Measurements from ENCODE around the gene LSG1.

Gene LSG1

DNA sequence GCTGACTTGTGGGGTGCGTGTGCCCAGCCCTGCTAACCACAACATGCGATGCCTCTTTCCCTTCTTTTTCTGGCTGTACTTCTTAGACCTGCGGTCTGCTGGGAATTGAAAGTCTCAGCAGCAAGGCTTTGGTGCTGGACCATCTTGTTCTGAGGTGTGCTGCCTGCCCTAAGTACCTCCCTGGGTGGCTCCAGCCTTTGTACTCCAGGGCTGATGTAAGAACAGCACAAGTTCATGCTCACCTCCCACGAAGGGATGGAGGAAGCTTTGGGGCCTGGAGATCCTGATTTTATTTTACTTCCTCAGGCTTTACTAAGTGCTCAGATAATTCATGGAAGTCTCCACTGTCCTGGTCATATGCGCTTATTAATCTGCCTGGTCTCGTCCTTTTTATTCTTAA, 42.6 kb upstream of the LSG1 start:
- no peak for TF ChIP-seq ZBTB7A (IDR thresholded peaks at IDR 0.05; ENCODE audit: low read depth)
- no peak for TF ChIP-seq TAF1 (IDR thresholded peaks at IDR 0.05; ENCODE audit: low read depth)
- no peak for TF ChIP-seq FOXM1 (IDR thresholded peaks at IDR 0.05; ENCODE audit: borderline replicate concordance, low read depth)

DNA sequence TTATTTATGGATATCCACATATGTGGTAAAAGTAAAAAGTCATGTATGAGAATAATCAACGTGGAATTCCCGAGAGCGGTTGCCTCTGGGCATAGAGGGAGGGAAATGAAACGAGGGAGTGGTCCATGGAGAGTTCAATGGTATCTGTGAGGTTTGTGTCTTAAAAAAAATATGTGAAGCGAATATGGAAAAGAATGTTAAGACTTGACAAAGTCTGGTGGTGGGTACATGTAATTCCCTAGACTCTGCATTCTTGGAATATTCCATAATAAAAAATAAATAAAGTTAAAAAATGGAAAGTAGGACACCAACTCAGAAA, 42.1 kb upstream of the LSG1 start:
- TF ChIP-seq MAX (IDR thresholded peaks at IDR 0.05), result no peak
- no peak for TF ChIP-seq YY1 (IDR thresholded peaks at IDR 0.05; ENCODE audit: low read depth)
- TF ChIP-seq REST (IDR thresholded peaks at IDR 0.05; ENCODE audit: low read depth), result no peak
- TF ChIP-seq EP300 (IDR thresholded peaks at IDR 0.05; ENCODE audit: borderline replicate concordance), result no peak
- no peak for TF ChIP-seq TAF1 (IDR thresholded peaks at IDR 0.05; ENCODE audit: low read depth)
- TF ChIP-seq EGR1 (IDR thresholded peaks at IDR 0.05), result no peak
- no peak for TF ChIP-seq ZBTB7A (IDR thresholded peaks at IDR 0.05; ENCODE audit: low read depth)
- no peak for TF ChIP-seq TCF12 (IDR thresholded peaks at IDR 0.05; ENCODE audit: low read depth)
- no peak for TF ChIP-seq USF1 (IDR thresholded peaks at IDR 0.05)
- TF ChIP-seq CEBPB (IDR thresholded peaks at IDR 0.05), result no peak
- TF ChIP-seq RAD21 (IDR thresholded peaks at IDR 0.05; ENCODE audit: low read depth), result no peak
- no peak for TF ChIP-seq FOXM1 (IDR thresholded peaks at IDR 0.05; ENCODE audit: borderline replicate concordance, low read depth)
- no peak for TF ChIP-seq TEAD4 (IDR thresholded peaks at IDR 0.05)
- TF ChIP-seq NFIC (IDR thresholded peaks at IDR 0.05), result no peak

DNA sequence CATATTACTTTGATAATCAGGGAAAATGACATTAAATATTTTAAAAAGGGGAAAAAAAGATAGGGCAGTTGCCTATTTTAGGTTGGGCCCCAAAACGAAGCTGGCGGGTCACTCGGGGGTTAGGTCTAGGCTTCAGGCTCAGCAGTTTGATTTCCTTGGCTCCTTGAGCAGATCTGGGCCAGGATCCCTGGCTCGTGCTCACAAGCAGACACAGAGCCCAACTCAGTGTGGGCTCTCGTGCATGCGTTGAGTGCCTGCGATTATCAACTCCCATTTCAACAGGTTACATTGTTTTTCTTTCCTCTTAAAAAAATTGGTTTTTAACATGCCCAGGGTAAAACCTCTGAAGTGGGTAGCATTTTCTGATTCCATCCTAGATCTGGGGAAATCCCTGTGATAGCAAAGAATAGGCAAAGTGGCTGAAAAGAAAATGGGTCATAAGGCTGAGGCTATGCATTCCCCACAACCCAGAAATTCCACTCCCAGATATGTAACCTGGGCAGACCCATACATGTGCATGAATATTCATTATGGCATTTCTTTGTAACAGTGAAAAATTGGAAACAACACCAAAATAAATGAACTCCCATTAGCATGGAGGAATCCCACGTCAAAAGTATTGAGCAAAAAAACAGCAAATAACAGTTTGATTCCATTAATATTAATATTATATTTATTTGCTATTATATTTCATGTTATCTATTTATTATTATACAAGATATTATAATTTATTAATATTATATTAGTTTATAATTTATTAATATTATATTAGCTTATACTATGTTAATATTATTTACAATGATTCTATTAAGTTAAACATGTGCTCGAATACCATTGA, 41.5 kb upstream of the LSG1 start:
- no peak for TF ChIP-seq ZBTB7A (IDR thresholded peaks at IDR 0.05; ENCODE audit: low read depth)
- TF ChIP-seq CEBPB (IDR thresholded peaks at IDR 0.05), result no peak
- TF ChIP-seq TCF12 (IDR thresholded peaks at IDR 0.05; ENCODE audit: low read depth), result no peak
- no peak for TF ChIP-seq MAX (IDR thresholded peaks at IDR 0.05)
- no peak for TF ChIP-seq CREB1 (IDR thresholded peaks at IDR 0.05; ENCODE audit: low read depth)
- TF ChIP-seq REST (IDR thresholded peaks at IDR 0.05; ENCODE audit: low read depth), result no peak
- TF ChIP-seq USF1 (IDR thresholded peaks at IDR 0.05), result no peak
- TF ChIP-seq NFIC (IDR thresholded peaks at IDR 0.05), result no peak
- no peak for TF ChIP-seq TAF1 (IDR thresholded peaks at IDR 0.05; ENCODE audit: low read depth)
- no peak for TF ChIP-seq RAD21 (IDR thresholded peaks at IDR 0.05; ENCODE audit: low read depth)
- TF ChIP-seq FOXM1 (IDR thresholded peaks at IDR 0.05; ENCODE audit: borderline replicate concordance, low read depth), result no peak
- no peak for TF ChIP-seq YY1 (IDR thresholded peaks at IDR 0.05; ENCODE audit: low read depth)
- TF ChIP-seq EP300 (IDR thresholded peaks at IDR 0.05; ENCODE audit: borderline replicate concordance), result no peak
- TF ChIP-seq TEAD4 (IDR thresholded peaks at IDR 0.05), result no peak
- no peak for TF ChIP-seq EGR1 (IDR thresholded peaks at IDR 0.05)

DNA sequence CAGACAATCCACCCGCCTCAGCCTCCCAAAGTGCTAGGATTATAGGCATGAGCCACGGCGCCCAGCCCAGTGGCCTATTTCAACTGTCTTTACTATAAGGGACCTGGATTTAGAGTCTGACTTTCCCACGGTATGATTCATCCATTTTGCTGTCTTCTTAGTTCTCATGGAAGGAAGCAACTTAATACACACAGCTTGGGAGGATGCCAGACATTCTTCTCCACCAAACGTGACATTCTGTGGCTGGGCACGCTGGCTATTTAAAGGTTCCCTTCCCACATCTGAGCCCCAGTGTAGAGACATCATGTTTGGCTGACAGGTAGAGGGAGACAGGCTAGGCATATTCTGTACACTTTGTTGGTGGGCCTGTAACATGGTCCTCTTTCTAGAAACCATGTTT, 39.9 kb upstream of the LSG1 start:
- peak; percentile 60 for TF ChIP-seq EP300 (IDR thresholded peaks at IDR 0.05; ENCODE audit: borderline replicate concordance)
- no peak for TF ChIP-seq ZBTB7A (IDR thresholded peaks at IDR 0.05; ENCODE audit: low read depth)
- TF ChIP-seq USF1 (IDR thresholded peaks at IDR 0.05), result no peak; the same call in 1 of the 2 replicates
- TF ChIP-seq NFIC (IDR thresholded peaks at IDR 0.05), result peak; percentile 85
- peak; percentile 25; the same call in 1 of the 2 replicates for TF ChIP-seq FOXM1 (IDR thresholded peaks at IDR 0.05; ENCODE audit: borderline replicate concordance, low read depth)
- TF ChIP-seq TAF1 (IDR thresholded peaks at IDR 0.05; ENCODE audit: low read depth), result no peak
- TF ChIP-seq MAX (IDR thresholded peaks at IDR 0.05), result peak; percentile 70; the same call in 1 of the 2 replicates
- no peak for TF ChIP-seq EGR1 (IDR thresholded peaks at IDR 0.05)
- peak; percentile 22; the same call in 1 of the 2 replicates for TF ChIP-seq RAD21 (IDR thresholded peaks at IDR 0.05; ENCODE audit: low read depth)
- no peak for TF ChIP-seq CEBPB (IDR thresholded peaks at IDR 0.05)
- peak; percentile 69 for TF ChIP-seq TCF12 (IDR thresholded peaks at IDR 0.05; ENCODE audit: low read depth)
- TF ChIP-seq CREB1 (IDR thresholded peaks at IDR 0.05; ENCODE audit: low read depth), result no peak
- TF ChIP-seq TEAD4 (IDR thresholded peaks at IDR 0.05), result peak; percentile 96
- TF ChIP-seq YY1 (IDR thresholded peaks at IDR 0.05; ENCODE audit: low read depth), result peak; percentile 41; the same call in 1 of the 2 replicates
- TF ChIP-seq REST (IDR thresholded peaks at IDR 0.05; ENCODE audit: low read depth), result no peak

All from Ishikawa (cell line).